GM12878 (cell line): ENCODE measurements around the gene PARP11. TPM values are rescaled to one million over a fixed set of nuclear protein-coding genes. Genes with fewer than 3 reads are reported as not detected.

Experiments
- ATAC-seq: fragments of 200-7000 bp; cut with Tn5 transposase; 3 replicates; pipeline ENCODE4 v1.9.1; 2020; ENCODE audit warnings: mild to moderate bottlenecking, moderate library complexity
- BruUV-seq: library from RNA; stranded (reverse); fragments of 400-500 nt; replicated peaks from 2 replicates; lab custom pipeline; 2021; lab: Mats Ljungman, UMichigan
- CTCF ChIA-PET: fragments of 300-600 bp; sonication (Branson Sonifier 250); formaldehyde crosslinking; extraction: SDS; loops from one replicate; lab custom pipeline; 2021; ENCODE audit warnings: inconsistent platforms; lab: Yijun Ruan, JAX
- POLR2A ChIA-PET: fragments of 350-600 bp; formaldehyde crosslinking; extraction: SDS; loops from one replicate; lab custom pipeline; 2021; ENCODE audit warnings: inconsistent platforms; lab: Charles Lee
- RAD21 ChIA-PET: fragments of 300-600 bp; sonication (Branson Sonifier 250); formaldehyde crosslinking; loops from one replicate; lab custom pipeline; 2023; ENCODE audit warnings: antibody characterized with exemption; ENCODE audit not compliant: unreplicated experiment; lab: Charles Lee
- SMC1A ChIA-PET: fragments of 300-600 bp; sonication (Branson Sonifier 250); formaldehyde crosslinking; loops from one replicate; lab custom pipeline; 2023; ENCODE audit not compliant: unreplicated experiment, uncharacterized antibody; lab: Charles Lee
- DNase-seq: peaks from one replicate; pipeline ENCODE4 v3.0.0-alpha.2; 2011; ENCODE audit warnings: low read depth, low spot score
- FAIRE-seq: peaks from 3 replicates; lab custom pipeline; 2011; peaks lifted over from hg19 to GRCh38; lab: Jason Lieb, UNC
- H2AFZ ChIP-seq: 2 replicates; pipeline ENCODE4 v1.6.0; 2011; ENCODE audit warnings: low read depth, low read length, control low read depth; ENCODE audit not compliant: control insufficient read depth
- H3K27ac ChIP-seq: 2 replicates; pipeline ENCODE4 v1.5.1; 2011; ENCODE audit warnings: control low read depth; ENCODE audit not compliant: control insufficient read depth, insufficient read depth
- H3K27me3 ChIP-seq, 2 experiments: replicated peaks in 1 of 2; 2 replicates each; pipeline versions ENCODE4 v1.6.0 to v1.6.1; 2011; ENCODE audit warnings: low read length in 1 of 2; ENCODE audit not compliant: control insufficient read depth in 2 of 2, insufficient read depth in 2 of 2
- H3K36me3 ChIP-seq, 2 experiments: 2 replicates each; pipeline ENCODE4 v1.5.1; 2011; ENCODE audit warnings: low read length in 1 of 2; ENCODE audit not compliant: control insufficient read depth in 2 of 2, insufficient read depth in 2 of 2
- H3K4me1 ChIP-seq: 2 replicates; pipeline ENCODE4 v1.6.1; 2011; ENCODE audit warnings: mild to moderate bottlenecking, low read length, moderate library complexity, mixed read lengths; ENCODE audit not compliant: control insufficient read depth, insufficient read depth
- H3K4me2 ChIP-seq: 2 replicates; pipeline ENCODE4 v1.6.0; 2011; ENCODE audit warnings: control low read depth; ENCODE audit not compliant: control insufficient read depth, insufficient read depth
- H3K4me3 ChIP-seq: fragments of 200-600 bp; sonication (generic); 2 replicates; pipeline ENCODE4 v1.5.1; 2016
- H3K79me2 ChIP-seq: 2 replicates; pipeline ENCODE4 v1.6.0; 2011; ENCODE audit warnings: low read length; ENCODE audit not compliant: control insufficient read depth, insufficient read depth
- H3K9ac ChIP-seq: 2 replicates; pipeline ENCODE4 v1.8.0; 2011; ENCODE audit warnings: low read length, control low read depth, mixed read lengths; ENCODE audit not compliant: control insufficient read depth, insufficient read depth
- H3K9me3 ChIP-seq: replicated peaks from 3 replicates; pipeline ENCODE4 v1.5.1; 2011; ENCODE audit warnings: mild to moderate bottlenecking, low read length; ENCODE audit not compliant: control insufficient read depth, insufficient read depth
- H4K20me1 ChIP-seq: 2 replicates; pipeline ENCODE4 v1.6.0; 2011; ENCODE audit not compliant: control insufficient read depth, insufficient read depth
- EGR1 ChIP-seq, 2 experiments: IDR thresholded peaks; 1 replicate in 1 of 2; 2 replicates in 1 of 2; pipeline ENCODE4 v1.6.1; 2011 to 2012; ENCODE audit warnings: low read depth in 2 of 2, low read length in 2 of 2, borderline replicate concordance in 1 of 2, mild to moderate bottlenecking in 1 of 2, moderate library complexity in 1 of 2
- GATAD2B ChIP-seq: fragments of 450-650 bp; conservative IDR thresholded peaks from 2 replicates; pipeline ENCODE4 v1.6.1; 2017; ENCODE audit warnings: low read depth, mild to moderate bottlenecking, moderate library complexity
- JUNB ChIP-seq: IDR thresholded peaks from 2 replicates; pipeline ENCODE4 v1.6.1; 2016; ENCODE audit warnings: antibody characterized with exemption, mild to moderate bottlenecking
- MTA3 ChIP-seq: IDR thresholded peaks from 2 replicates; pipeline ENCODE4 v1.6.1; 2012; ENCODE audit warnings: low read length, inconsistent platforms, borderline replicate concordance
- NRF1 ChIP-seq: conservative IDR thresholded peaks from 2 replicates; pipeline ENCODE4 v1.6.1; 2011; ENCODE audit warnings: mild to moderate bottlenecking, low read depth, low read length, improper control_type of control experiment
- POU2F2 ChIP-seq: IDR thresholded peaks from 3 replicates; pipeline ENCODE4 v1.6.1; 2011; ENCODE audit warnings: low read depth, mild to moderate bottlenecking, low read length, borderline replicate concordance
- RB1 ChIP-seq: fragments of 450-650 bp; formaldehyde crosslinking; IDR thresholded peaks from 2 replicates; pipeline ENCODE4 v1.6.1; 2017; ENCODE audit warnings: mild to moderate bottlenecking, borderline replicate concordance
- RELA ChIP-seq: fragments of 450-650 bp; IDR thresholded peaks from 2 replicates; pipeline ENCODE4 v1.8.0; 2014; ENCODE audit warnings: borderline replicate concordance; ENCODE audit not compliant: partially characterized antibody
- STAT3 ChIP-seq: IDR thresholded peaks from 2 replicates; pipeline ENCODE4 v1.6.1; 2011; ENCODE audit warnings: low read depth, low read length, improper control_type of control experiment
- TCF7 ChIP-seq: IDR thresholded peaks from 2 replicates; pipeline ENCODE4 v1.6.1; 2014; ENCODE audit warnings: antibody characterized with exemption, borderline replicate concordance
- ZNF207 ChIP-seq: fragments of 450-650 bp; IDR thresholded peaks from 2 replicates; pipeline ENCODE4 v1.6.1; 2014; ENCODE audit warnings: antibody characterized with exemption, mild to moderate bottlenecking, borderline replicate concordance
- WGBS: methylation state at CpG from one replicate; pipeline ENCODE4 v1.1.6; 2016; ENCODE audit warnings: low lambda C conversion rate; ENCODE audit not compliant: insufficient replicate concordance, insufficient coverage; ENCODE audit errors: missing lambda C conversion rate; 5-methylcytosine and 5-hydroxymethylcytosine counted together
- in situ Hi-C: fragments of 300-500 bp; cut with MboI; formaldehyde crosslinking; loops from 9 replicates; pipeline ENCODE4 v1.14.3; 2018; ENCODE audit warnings: mixed read lengths
- intact Hi-C: fragments of 100-400 bp; cut with micrococcal nuclease; formaldehyde crosslinking; loops from one replicate; pipeline ENCODE4 v1.14.2; 2022; ENCODE audit not compliant: unreplicated experiment
- polyA plus RNA-seq, 11 experiments: library from polyadenylated mRNA; depleted of rRNA in 4 of 11; unstranded in 6 of 11; stranded (reverse) in 5 of 11; fragments of >200 nt; fragmentation: Nextera tagmentation in 4 of 11; fragmentation: Illumina TruSeq in 1 of 11; extraction: Ambion mirVana in 4 of 11; extraction: Trizol in 1 of 11; gene quantifications; 1 replicate in 1 of 11; 2 replicates in 10 of 11; pipeline versions ENCODE4 v1.2.1 to v1.2.3, GENCODE V29; 2011 to 2016; ENCODE audit warnings: inconsistent platforms in 2 of 11, missing spikeins in 2 of 11, low read depth in 1 of 11
- total RNA-seq, 4 experiments: library from RNA; depleted of rRNA in 3 of 4; stranded (reverse); fragments of >200 nt in 3 of 4; fragmentation: Illumina TruSeq in 1 of 4; extraction: Trizol in 1 of 4; gene quantifications; 2 replicates each; pipeline versions ENCODE4 v1.2.1 to v1.2.3, GENCODE V29; 2013 to 2021
- TF ChIP-seq, protein P1 (sequence below): fragments of 450-650 bp; IDR thresholded peaks from 2 replicates; pipeline ENCODE4 v1.6.1; 2018; ENCODE audit warnings: borderline replicate concordance, mild to moderate bottlenecking; ENCODE audit not compliant: partially characterized antibody
- TF ChIP-seq, protein P2 (sequence below): IDR thresholded peaks from 2 replicates; pipeline ENCODE4 v1.6.1; 2011; ENCODE audit warnings: mild to moderate bottlenecking, low read depth, low read length, moderate library complexity; ENCODE audit not compliant: insufficient replicate concordance
- TF ChIP-seq, protein P3 (sequence below): IDR thresholded peaks from 2 replicates; pipeline ENCODE4 v1.6.1; 2012; ENCODE audit warnings: mild to moderate bottlenecking, low read depth, low read length
- TF ChIP-seq, protein P4 (sequence below): fragments of 450-650 bp; conservative IDR thresholded peaks from 2 replicates; pipeline ENCODE4 v1.6.1; 2017; ENCODE audit warnings: mild to moderate bottlenecking, moderate library complexity

The PARP11 gene
- total and polyA plus RNA-seq, 10 of the 15 experiments (the other 5 are each of a cell fraction or from before 2014, with no cell fraction given), result 3.0 to 14.1 (median 6.3) TPM

DNA sequence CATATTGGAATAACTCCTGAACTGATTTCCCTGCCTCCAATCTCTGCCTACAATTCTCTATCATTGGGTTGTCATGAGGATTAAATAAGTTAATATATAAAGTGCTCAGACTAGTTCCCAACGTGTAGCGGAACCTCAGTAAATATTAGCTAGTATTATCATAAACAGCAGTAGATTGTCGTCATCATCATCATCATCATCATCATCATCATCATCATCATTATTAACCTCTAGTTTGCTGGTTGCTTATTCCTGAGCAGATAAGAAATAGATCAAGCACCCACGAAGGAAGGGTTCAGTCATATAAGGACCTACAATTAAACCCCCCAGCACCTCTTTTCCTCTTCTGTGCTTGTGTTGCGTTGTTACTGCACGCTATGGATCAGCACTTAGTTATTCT, 48.8 kb upstream of the PARP11 start:
- Histone ChIP-seq H3K4me3 (no peak overlapping the region), H3K27ac (no peak overlapping the region), H3K79me2 (no peaks in the 10 kb centered on the region), H3K9ac (no peak overlapping the region), H4K20me1 (no peaks in the 10 kb centered on the region), H3K4me1 (no peaks in the 10 kb centered on the region), H3K9me3 (no peaks in the 10 kb centered on the region), H2AFZ (no peak overlapping the region), H3K4me2 (no peak overlapping the region), H3K36me3 (no peaks in the 10 kb centered on the region), H3K27me3 (peaks cover 5 to 11% of the 10 kb centered on the region in 2 experiments)
- no peak for FAIRE-seq
- no TSS peak for BruUV-seq
- intact Hi-C loops, result no loop called here
- RAD21 ChIA-PET, result no interaction called here
- WGBS, result 51% methylated on average over 6 of the region's 6 CpGs
- TF ChIP-seq, protein P1, sequence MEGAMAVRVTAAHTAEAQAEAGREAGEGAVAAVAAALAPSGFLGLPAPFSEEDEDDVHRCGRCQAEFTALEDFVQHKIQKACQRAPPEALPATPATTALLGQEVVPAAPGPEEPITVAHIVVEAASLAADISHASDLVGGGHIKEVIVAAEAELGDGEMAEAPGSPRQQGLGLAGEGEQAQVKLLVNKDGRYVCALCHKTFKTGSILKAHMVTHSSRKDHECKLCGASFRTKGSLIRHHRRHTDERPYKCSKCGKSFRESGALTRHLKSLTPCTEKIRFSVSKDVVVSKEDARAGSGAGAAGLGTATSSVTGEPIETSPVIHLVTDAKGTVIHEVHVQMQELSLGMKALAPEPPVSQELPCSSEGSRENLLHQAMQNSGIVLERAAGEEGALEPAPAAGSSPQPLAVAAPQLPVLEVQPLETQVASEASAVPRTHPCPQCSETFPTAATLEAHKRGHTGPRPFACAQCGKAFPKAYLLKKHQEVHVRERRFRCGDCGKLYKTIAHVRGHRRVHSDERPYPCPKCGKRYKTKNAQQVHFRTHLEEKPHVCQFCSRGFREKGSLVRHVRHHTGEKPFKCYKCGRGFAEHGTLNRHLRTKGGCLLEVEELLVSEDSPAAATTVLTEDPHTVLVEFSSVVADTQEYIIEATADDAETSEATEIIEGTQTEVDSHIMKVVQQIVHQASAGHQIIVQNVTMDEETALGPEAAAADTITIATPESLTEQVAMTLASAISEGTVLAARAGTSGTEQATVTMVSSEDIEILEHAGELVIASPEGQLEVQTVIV, result no peak
- TF ChIP-seq, protein P2, sequence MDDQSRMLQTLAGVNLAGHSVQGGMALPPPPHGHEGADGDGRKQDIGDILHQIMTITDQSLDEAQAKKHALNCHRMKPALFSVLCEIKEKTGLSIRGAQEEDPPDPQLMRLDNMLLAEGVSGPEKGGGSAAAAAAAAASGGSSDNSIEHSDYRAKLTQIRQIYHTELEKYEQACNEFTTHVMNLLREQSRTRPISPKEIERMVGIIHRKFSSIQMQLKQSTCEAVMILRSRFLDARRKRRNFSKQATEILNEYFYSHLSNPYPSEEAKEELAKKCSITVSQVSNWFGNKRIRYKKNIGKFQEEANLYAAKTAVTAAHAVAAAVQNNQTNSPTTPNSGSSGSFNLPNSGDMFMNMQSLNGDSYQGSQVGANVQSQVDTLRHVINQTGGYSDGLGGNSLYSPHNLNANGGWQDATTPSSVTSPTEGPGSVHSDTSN, result no peak
- TF ChIP-seq MTA3 (no peak), ZNF207 (no peak), EGR1 (IDR thresholded peaks at IDR 0.05; ENCODE audit: borderline replicate concordance in 1 of 2, low read depth in 2 of 2, low read length in 2 of 2) (no peak), STAT3 (no peak), TCF7 (no peak), JUNB (no peak), GATAD2B (no peak), POU2F2 (no peak), NRF1 (no peak), RELA (no peak), RB1 (no peak)
- TF ChIP-seq, protein P3, sequence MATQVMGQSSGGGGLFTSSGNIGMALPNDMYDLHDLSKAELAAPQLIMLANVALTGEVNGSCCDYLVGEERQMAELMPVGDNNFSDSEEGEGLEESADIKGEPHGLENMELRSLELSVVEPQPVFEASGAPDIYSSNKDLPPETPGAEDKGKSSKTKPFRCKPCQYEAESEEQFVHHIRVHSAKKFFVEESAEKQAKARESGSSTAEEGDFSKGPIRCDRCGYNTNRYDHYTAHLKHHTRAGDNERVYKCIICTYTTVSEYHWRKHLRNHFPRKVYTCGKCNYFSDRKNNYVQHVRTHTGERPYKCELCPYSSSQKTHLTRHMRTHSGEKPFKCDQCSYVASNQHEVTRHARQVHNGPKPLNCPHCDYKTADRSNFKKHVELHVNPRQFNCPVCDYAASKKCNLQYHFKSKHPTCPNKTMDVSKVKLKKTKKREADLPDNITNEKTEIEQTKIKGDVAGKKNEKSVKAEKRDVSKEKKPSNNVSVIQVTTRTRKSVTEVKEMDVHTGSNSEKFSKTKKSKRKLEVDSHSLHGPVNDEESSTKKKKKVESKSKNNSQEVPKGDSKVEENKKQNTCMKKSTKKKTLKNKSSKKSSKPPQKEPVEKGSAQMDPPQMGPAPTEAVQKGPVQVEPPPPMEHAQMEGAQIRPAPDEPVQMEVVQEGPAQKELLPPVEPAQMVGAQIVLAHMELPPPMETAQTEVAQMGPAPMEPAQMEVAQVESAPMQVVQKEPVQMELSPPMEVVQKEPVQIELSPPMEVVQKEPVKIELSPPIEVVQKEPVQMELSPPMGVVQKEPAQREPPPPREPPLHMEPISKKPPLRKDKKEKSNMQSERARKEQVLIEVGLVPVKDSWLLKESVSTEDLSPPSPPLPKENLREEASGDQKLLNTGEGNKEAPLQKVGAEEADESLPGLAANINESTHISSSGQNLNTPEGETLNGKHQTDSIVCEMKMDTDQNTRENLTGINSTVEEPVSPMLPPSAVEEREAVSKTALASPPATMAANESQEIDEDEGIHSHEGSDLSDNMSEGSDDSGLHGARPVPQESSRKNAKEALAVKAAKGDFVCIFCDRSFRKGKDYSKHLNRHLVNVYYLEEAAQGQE, result no peak
- TF ChIP-seq, protein P4, sequence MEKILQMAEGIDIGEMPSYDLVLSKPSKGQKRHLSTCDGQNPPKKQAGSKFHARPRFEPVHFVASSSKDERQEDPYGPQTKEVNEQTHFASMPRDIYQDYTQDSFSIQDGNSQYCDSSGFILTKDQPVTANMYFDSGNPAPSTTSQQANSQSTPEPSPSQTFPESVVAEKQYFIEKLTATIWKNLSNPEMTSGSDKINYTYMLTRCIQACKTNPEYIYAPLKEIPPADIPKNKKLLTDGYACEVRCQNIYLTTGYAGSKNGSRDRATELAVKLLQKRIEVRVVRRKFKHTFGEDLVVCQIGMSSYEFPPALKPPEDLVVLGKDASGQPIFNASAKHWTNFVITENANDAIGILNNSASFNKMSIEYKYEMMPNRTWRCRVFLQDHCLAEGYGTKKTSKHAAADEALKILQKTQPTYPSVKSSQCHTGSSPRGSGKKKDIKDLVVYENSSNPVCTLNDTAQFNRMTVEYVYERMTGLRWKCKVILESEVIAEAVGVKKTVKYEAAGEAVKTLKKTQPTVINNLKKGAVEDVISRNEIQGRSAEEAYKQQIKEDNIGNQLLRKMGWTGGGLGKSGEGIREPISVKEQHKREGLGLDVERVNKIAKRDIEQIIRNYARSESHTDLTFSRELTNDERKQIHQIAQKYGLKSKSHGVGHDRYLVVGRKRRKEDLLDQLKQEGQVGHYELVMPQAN, result no peak
- no peak for ATAC-seq
- no peak for DNase-seq
- in situ Hi-C loops, result no loop called here
- POLR2A ChIA-PET, result no interaction called here
- CTCF ChIA-PET, result no interaction called here
- SMC1A ChIA-PET, result interaction anchor here (0.9 kb wide), 1 partner anchor 355 kb away, joined by 3 read pairs; no protein-coding TSS in a partner anchor
